Lower lobe of right lung (tissue), 2 donors: ENCODE data around the gene LIMCH1. TPM values are rescaled to one million over a fixed set of nuclear protein-coding genes. Genes with fewer than 3 reads are reported as not detected.

Source experiments
- ATAC-seq, 2 donors: fragments of 200-7000 bp; cut with Tn5 transposase; one replicate each; pipeline ENCODE4 v1.9.1; 2020 to 2022; ENCODE audit warnings: mild to moderate bottlenecking in 2 of 2, moderate library complexity in 2 of 2
- DNase-seq: peaks from one replicate; pipeline ENCODE4 v3.0.0-alpha.2; 2020
- H3K27ac ChIP-seq: fragments of 200-600 bp; one replicate; pipeline ENCODE4 v1.8.0; 2022
- H3K27me3 ChIP-seq: fragments of 200-600 bp; one replicate; pipeline ENCODE4 v1.8.0; 2022; ENCODE audit warnings: low read depth
- H3K36me3 ChIP-seq: fragments of 200-600 bp; one replicate; pipeline ENCODE4 v1.8.0; 2022; ENCODE audit warnings: mild to moderate bottlenecking
- H3K4me1 ChIP-seq: fragments of 200-600 bp; one replicate; pipeline ENCODE4 v1.8.0; 2022
- H3K4me3 ChIP-seq: fragments of 200-600 bp; one replicate; pipeline ENCODE4 v1.8.0; 2022; ENCODE audit warnings: mild to moderate bottlenecking
- H3K9me3 ChIP-seq: fragments of 200-600 bp; one replicate; pipeline ENCODE4 v1.8.0; 2022
- intact Hi-C: fragments of 100-400 bp; cut with DNase I; formaldehyde crosslinking; loops from one replicate; pipeline ENCODE4 v1.11.0; 2022
- total RNA-seq: library from RNA; stranded (reverse); fragmentation: NEBNext Ultra II Directional; extraction: Animal tissue kit (Norgen Biotek cat#: 25700); gene quantifications from one replicate; pipeline ENCODE4 v1.2.1, GENCODE V29; 2021
- TF ChIP-seq, protein P1 (sequence below): fragments of 200-600 bp; IDR thresholded peaks from one replicate; pipeline ENCODE4 v1.8.0; 2022; ENCODE audit warnings: antibody characterized with exemption, mild to moderate bottlenecking
- donor health status: DM: no; HTN: yes; CAD: no; lungs with severe emphysema.

Gene LIMCH1
- total RNA-seq, 1 donor from 2014 or later: 267 TPM

DNA sequence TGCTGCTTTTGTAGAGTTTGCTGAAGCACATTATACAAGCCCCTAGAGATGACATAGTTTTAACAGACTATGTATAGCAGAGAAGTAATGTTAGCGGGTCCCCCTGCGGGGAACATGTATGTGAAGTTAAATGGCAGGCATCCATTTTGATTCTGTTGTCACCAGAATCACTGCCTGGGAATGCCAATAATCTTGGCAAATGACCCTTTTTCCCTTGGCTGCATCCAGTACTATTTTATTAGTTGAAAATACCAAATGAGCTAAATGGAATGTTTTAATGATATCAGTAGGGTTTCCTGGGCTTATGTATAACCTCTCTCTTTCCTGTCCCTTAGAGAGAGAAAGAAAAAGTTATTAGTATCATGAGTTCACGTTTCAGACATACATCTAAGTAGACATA is 93.6 kb downstream of the LIMCH1 start:
- Histone ChIP-seq H3K27me3 (no peaks in the 10 kb centered on the region), H3K9me3 (no peaks in the 10 kb centered on the region), H3K27ac (no peak overlapping the region), H3K4me1 (no peaks in the 10 kb centered on the region), H3K36me3 (peaks cover 28% of the 10 kb centered on the region), H3K4me3 (no peak overlapping the region)
- ATAC-seq (no peak), DNase-seq (no peak)
- intact Hi-C loops: no loop called here
- TF ChIP-seq, protein P1, sequence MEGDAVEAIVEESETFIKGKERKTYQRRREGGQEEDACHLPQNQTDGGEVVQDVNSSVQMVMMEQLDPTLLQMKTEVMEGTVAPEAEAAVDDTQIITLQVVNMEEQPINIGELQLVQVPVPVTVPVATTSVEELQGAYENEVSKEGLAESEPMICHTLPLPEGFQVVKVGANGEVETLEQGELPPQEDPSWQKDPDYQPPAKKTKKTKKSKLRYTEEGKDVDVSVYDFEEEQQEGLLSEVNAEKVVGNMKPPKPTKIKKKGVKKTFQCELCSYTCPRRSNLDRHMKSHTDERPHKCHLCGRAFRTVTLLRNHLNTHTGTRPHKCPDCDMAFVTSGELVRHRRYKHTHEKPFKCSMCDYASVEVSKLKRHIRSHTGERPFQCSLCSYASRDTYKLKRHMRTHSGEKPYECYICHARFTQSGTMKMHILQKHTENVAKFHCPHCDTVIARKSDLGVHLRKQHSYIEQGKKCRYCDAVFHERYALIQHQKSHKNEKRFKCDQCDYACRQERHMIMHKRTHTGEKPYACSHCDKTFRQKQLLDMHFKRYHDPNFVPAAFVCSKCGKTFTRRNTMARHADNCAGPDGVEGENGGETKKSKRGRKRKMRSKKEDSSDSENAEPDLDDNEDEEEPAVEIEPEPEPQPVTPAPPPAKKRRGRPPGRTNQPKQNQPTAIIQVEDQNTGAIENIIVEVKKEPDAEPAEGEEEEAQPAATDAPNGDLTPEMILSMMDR: no peak

DNA sequence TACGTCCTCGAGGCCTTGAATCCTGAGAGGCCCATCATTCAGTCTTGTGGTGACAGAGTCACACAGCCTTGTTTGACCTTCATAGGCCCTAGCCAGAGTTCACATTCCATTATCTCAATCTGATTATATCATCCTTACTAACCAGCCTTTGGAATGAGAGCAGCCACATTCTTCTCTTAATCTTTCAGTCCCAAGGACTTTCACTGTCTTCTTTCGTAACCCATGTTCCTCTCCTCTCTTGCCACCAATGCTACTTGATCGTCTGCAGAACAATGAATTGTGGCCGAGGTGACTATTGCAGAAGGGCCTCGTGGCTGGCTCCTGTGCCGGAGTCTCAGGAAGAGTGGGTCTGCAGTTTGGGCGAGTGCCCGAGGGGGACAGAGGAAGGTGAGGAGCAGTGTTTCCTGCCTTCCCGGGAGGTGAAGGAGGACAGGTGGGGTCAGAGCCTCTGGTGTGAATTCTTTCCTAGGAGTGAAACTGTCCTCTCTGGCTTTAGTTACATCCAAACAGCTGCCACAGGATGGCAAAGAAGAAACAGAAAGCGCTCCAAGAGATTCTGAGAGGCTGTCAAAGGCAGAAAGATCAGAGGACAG is 94.6 kb downstream of the LIMCH1 start:
- no peak overlapping the region for H3K27ac ChIP-seq
- intact Hi-C loops: no loop called here
- H3K36me3 ChIP-seq: peaks cover 28% of the 10 kb centered on the region
- TF ChIP-seq, protein P1: no peak
- ATAC-seq (peak in 1 of 2 donors; percentile 40), DNase-seq (no peak)
- no peaks in the 10 kb centered on the region for H3K4me1 ChIP-seq
- no peaks in the 10 kb centered on the region for H3K9me3 ChIP-seq
- no peaks in the 10 kb centered on the region for H3K27me3 ChIP-seq
- H3K4me3 ChIP-seq: no peak overlapping the region

DNA sequence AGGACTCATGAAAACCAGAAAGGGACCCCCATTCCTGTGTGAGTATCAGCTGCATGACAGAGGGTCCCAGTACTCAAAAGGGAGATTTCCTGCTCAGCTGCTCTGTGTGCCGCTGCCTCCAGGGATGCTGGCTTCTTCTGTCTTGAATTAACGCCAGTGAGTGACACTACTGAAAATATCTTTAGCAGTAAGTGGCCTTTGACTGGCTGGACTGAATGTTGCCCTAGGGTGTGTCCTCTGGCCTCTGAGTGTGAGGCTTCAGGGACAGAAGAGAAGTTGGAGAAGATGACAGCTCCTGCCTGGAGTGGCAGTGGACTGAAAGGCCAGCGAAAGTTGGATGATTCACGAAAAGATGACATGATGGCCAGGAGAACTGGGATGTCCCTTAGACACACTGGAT is 95.4 kb downstream of the LIMCH1 start:
- H3K27ac ChIP-seq: no peak overlapping the region
- ATAC-seq: no peak
- intact Hi-C loops: no loop called here

DNA sequence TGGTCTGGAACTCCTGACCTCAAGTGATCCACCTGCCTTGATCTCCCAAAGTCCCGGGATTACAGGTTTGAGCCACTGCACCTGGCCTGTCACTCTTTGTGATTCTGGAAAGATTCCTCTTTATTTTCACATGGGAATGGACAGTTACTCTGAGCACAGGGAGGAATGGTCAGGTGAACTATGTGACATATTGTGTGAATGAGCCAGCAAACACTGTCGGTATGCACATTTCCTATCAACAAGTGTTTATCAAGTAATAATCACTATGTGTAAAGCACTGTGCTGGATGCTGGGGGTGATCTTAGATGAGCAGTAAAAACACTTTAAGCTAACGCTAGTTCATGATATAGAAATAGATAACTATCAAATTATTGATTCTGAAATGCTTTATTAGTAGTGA is 97.5 kb downstream of the LIMCH1 start:
- Histone ChIP-seq H3K36me3 (peaks cover 18% of the 10 kb centered on the region), H3K4me1 (no peaks in the 10 kb centered on the region), H3K27ac (no peak overlapping the region), H3K4me3 (no peak overlapping the region), H3K9me3 (no peaks in the 10 kb centered on the region), H3K27me3 (no peaks in the 10 kb centered on the region)
- no peak for DNase-seq
- ATAC-seq: no peak
- intact Hi-C loops: no loop called here
- TF ChIP-seq, protein P1: no peak

More for the DNA sequence above, 95.4 kb downstream of the LIMCH1 start:
- no peak for DNase-seq
- TF ChIP-seq, protein P1: no peak
- Histone ChIP-seq H3K27me3 (no peaks in the 10 kb centered on the region), H3K4me3 (no peak overlapping the region), H3K4me1 (no peaks in the 10 kb centered on the region), H3K36me3 (peaks cover 28% of the 10 kb centered on the region), H3K9me3 (no peaks in the 10 kb centered on the region)

DNA sequence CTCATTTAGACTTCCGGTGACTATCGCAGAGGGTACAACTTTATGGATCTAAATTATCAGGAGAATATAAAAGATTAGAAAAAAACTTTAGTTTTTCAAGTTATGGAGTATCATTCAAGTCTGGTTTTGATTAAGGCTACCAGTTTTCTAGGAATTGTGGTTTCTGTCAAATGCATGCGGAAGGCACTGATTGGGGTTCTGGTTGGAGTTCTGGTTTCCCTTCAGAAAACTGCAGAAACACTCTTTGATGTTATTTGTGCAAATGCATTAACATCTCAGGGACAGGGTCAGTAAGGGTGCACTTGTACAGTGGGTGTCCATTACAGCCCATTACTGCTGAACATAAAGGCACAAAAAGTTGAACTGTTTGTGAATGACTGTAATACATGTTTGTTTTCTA is 100.2 kb downstream of the LIMCH1 start:
- H3K36me3 ChIP-seq: peaks cover 13% of the 10 kb centered on the region
- no peaks in the 10 kb centered on the region for H3K9me3 ChIP-seq
- H3K4me3 ChIP-seq: no peak overlapping the region
- H3K4me1 ChIP-seq: peaks cover 6% of the 10 kb centered on the region
- TF ChIP-seq, protein P1: no peak
- ATAC-seq: no peak
- no peak overlapping the region for H3K27ac ChIP-seq
- H3K27me3 ChIP-seq: no peaks in the 10 kb centered on the region
- DNase-seq: no peak
- intact Hi-C loops: no loop called here
